GM12878 (cell line): Measurements from ENCODE around the gene GALNT6. TPM values are rescaled to one million over a fixed set of nuclear protein-coding genes. Genes with fewer than 3 reads are reported as not detected.

ENCODE experiments used
- ATAC-seq: fragments of 200-7000 bp; cut with Tn5 transposase; 3 replicates; pipeline ENCODE4 v1.9.1; 2020; ENCODE audit warnings: mild to moderate bottlenecking, moderate library complexity
- BruUV-seq: library from RNA; stranded (reverse); fragments of 400-500 nt; replicated peaks from 2 replicates; lab custom pipeline; 2021; lab: Mats Ljungman, UMichigan
- CTCF ChIA-PET: fragments of 300-600 bp; sonication (Branson Sonifier 250); formaldehyde crosslinking; extraction: SDS; loops from one replicate; lab custom pipeline; 2021; ENCODE audit warnings: inconsistent platforms; lab: Yijun Ruan, JAX
- POLR2A ChIA-PET: fragments of 350-600 bp; formaldehyde crosslinking; extraction: SDS; loops from one replicate; lab custom pipeline; 2021; ENCODE audit warnings: inconsistent platforms; lab: Charles Lee
- RAD21 ChIA-PET: fragments of 300-600 bp; sonication (Branson Sonifier 250); formaldehyde crosslinking; loops from one replicate; lab custom pipeline; 2023; ENCODE audit warnings: antibody characterized with exemption; ENCODE audit not compliant: unreplicated experiment; lab: Charles Lee
- SMC1A ChIA-PET: fragments of 300-600 bp; sonication (Branson Sonifier 250); formaldehyde crosslinking; loops from one replicate; lab custom pipeline; 2023; ENCODE audit not compliant: unreplicated experiment, uncharacterized antibody; lab: Charles Lee
- DNase-seq: peaks from one replicate; pipeline ENCODE4 v3.0.0-alpha.2; 2011; ENCODE audit warnings: low read depth, low spot score
- FAIRE-seq: peaks from 3 replicates; lab custom pipeline; 2011; peaks lifted over from hg19 to GRCh38; lab: Jason Lieb, UNC
- H2AFZ ChIP-seq: 2 replicates; pipeline ENCODE4 v1.6.0; 2011; ENCODE audit warnings: low read depth, low read length, control low read depth; ENCODE audit not compliant: control insufficient read depth
- H3K27ac ChIP-seq: 2 replicates; pipeline ENCODE4 v1.5.1; 2011; ENCODE audit warnings: control low read depth; ENCODE audit not compliant: control insufficient read depth, insufficient read depth
- H3K27me3 ChIP-seq, 2 experiments: replicated peaks in 1 of 2; 2 replicates each; pipeline versions ENCODE4 v1.6.0 to v1.6.1; 2011; ENCODE audit warnings: low read length in 1 of 2; ENCODE audit not compliant: control insufficient read depth in 2 of 2, insufficient read depth in 2 of 2
- H3K36me3 ChIP-seq, 2 experiments: 2 replicates each; pipeline ENCODE4 v1.5.1; 2011; ENCODE audit warnings: low read length in 1 of 2; ENCODE audit not compliant: control insufficient read depth in 2 of 2, insufficient read depth in 2 of 2
- H3K4me1 ChIP-seq: 2 replicates; pipeline ENCODE4 v1.6.1; 2011; ENCODE audit warnings: mild to moderate bottlenecking, low read length, moderate library complexity, mixed read lengths; ENCODE audit not compliant: control insufficient read depth, insufficient read depth
- H3K4me2 ChIP-seq: 2 replicates; pipeline ENCODE4 v1.6.0; 2011; ENCODE audit warnings: control low read depth; ENCODE audit not compliant: control insufficient read depth, insufficient read depth
- H3K4me3 ChIP-seq: fragments of 200-600 bp; sonication (generic); 2 replicates; pipeline ENCODE4 v1.5.1; 2016
- H3K79me2 ChIP-seq: 2 replicates; pipeline ENCODE4 v1.6.0; 2011; ENCODE audit warnings: low read length; ENCODE audit not compliant: control insufficient read depth, insufficient read depth
- H3K9ac ChIP-seq: 2 replicates; pipeline ENCODE4 v1.8.0; 2011; ENCODE audit warnings: low read length, control low read depth, mixed read lengths; ENCODE audit not compliant: control insufficient read depth, insufficient read depth
- H3K9me3 ChIP-seq: replicated peaks from 3 replicates; pipeline ENCODE4 v1.5.1; 2011; ENCODE audit warnings: mild to moderate bottlenecking, low read length; ENCODE audit not compliant: control insufficient read depth, insufficient read depth
- H4K20me1 ChIP-seq: 2 replicates; pipeline ENCODE4 v1.6.0; 2011; ENCODE audit not compliant: control insufficient read depth, insufficient read depth
- CHD4 ChIP-seq: fragments of 200-600 bp; sonication (generic); IDR thresholded peaks from 2 replicates; pipeline ENCODE4 v1.6.1; 2016; ENCODE audit warnings: mild to moderate bottlenecking
- FOS ChIP-seq: IDR thresholded peaks from 3 replicates; pipeline ENCODE4 v1.6.1; 2011; ENCODE audit warnings: borderline replicate concordance; ENCODE audit not compliant: insufficient read length; ENCODE audit errors: extremely low read depth
- FOXK2 ChIP-seq: fragments of 450-650 bp; IDR thresholded peaks from 2 replicates; pipeline ENCODE4 v1.6.1; 2017; ENCODE audit warnings: mild to moderate bottlenecking, moderate library complexity
- FOXM1 ChIP-seq: IDR thresholded peaks from 2 replicates; pipeline ENCODE4 v1.6.1; 2012; ENCODE audit warnings: low read depth, mild to moderate bottlenecking, inconsistent platforms, low read length, moderate library complexity
- HDAC2 ChIP-seq: fragments of 200-600 bp; sonication (generic); IDR thresholded peaks from 2 replicates; pipeline ENCODE4 v1.6.1; 2017
- KAT2A ChIP-seq: conservative IDR thresholded peaks from 2 replicates; pipeline ENCODE4 v1.6.1; 2011; ENCODE audit warnings: low read depth, low read length; ENCODE audit not compliant: control insufficient read depth
- MYB ChIP-seq: fragments of 150-350 bp; IDR thresholded peaks from 2 replicates; pipeline ENCODE4 v1.6.1; 2014; ENCODE audit warnings: mild to moderate bottlenecking, low read depth, low read length, borderline replicate concordance
- PML ChIP-seq: IDR thresholded peaks from 2 replicates; pipeline ENCODE4 v1.6.1; 2012; ENCODE audit warnings: low read length, inconsistent platforms
- POLR2A ChIP-seq: IDR thresholded peaks from 2 replicates; pipeline ENCODE4 v1.6.1; 2011; ENCODE audit warnings: low read depth, mild to moderate bottlenecking, low read length
- POLR2AphosphoS2 ChIP-seq: IDR thresholded peaks from 2 replicates; pipeline ENCODE4 v1.6.1; 2011; ENCODE audit warnings: low read depth, mild to moderate bottlenecking, low read length, improper control_type of control experiment, moderate library complexity
- POU2F2 ChIP-seq: IDR thresholded peaks from 3 replicates; pipeline ENCODE4 v1.6.1; 2011; ENCODE audit warnings: low read depth, mild to moderate bottlenecking, low read length, borderline replicate concordance
- SIN3A ChIP-seq: IDR thresholded peaks from 2 replicates; pipeline ENCODE4 v1.6.1; 2012; ENCODE audit warnings: low read depth, low read length, improper control_type of control experiment
- STAT1 ChIP-seq: fragments of 450-650 bp; conservative IDR thresholded peaks from 2 replicates; pipeline ENCODE4 v1.6.1; 2014; ENCODE audit warnings: antibody characterized with exemption, mild to moderate bottlenecking
- TCF12 ChIP-seq: IDR thresholded peaks from 2 replicates; pipeline ENCODE4 v1.6.1; 2011; ENCODE audit warnings: low read depth, mild to moderate bottlenecking, low read length
- WRNIP1 ChIP-seq: IDR thresholded peaks from 2 replicates; pipeline ENCODE4 v1.6.1; 2011; ENCODE audit warnings: low read depth, low read length, improper control_type of control experiment, borderline replicate concordance
- YBX1 ChIP-seq: fragments of 450-650 bp; IDR thresholded peaks from 2 replicates; pipeline ENCODE4 v1.6.1; 2016; ENCODE audit warnings: antibody characterized with exemption
- ZBED1 ChIP-seq: IDR thresholded peaks from 2 replicates; pipeline ENCODE4 v1.6.1; 2016; ENCODE audit warnings: borderline replicate concordance
- ZZZ3 ChIP-seq: IDR thresholded peaks from 2 replicates; pipeline ENCODE4 v1.6.1; 2011; ENCODE audit warnings: low read depth; ENCODE audit not compliant: control insufficient read depth, insufficient read length
- WGBS: methylation state at CpG from one replicate; pipeline ENCODE4 v1.1.6; 2016; ENCODE audit warnings: low lambda C conversion rate; ENCODE audit not compliant: insufficient replicate concordance, insufficient coverage; ENCODE audit errors: missing lambda C conversion rate; 5-methylcytosine and 5-hydroxymethylcytosine counted together
- in situ Hi-C: fragments of 300-500 bp; cut with MboI; formaldehyde crosslinking; loops from 9 replicates; pipeline ENCODE4 v1.14.3; 2018; ENCODE audit warnings: mixed read lengths
- intact Hi-C: fragments of 100-400 bp; cut with micrococcal nuclease; formaldehyde crosslinking; loops from one replicate; pipeline ENCODE4 v1.14.2; 2022; ENCODE audit not compliant: unreplicated experiment
- polyA plus RNA-seq, 11 experiments: library from polyadenylated mRNA; depleted of rRNA in 4 of 11; unstranded in 6 of 11; stranded (reverse) in 5 of 11; fragments of >200 nt; fragmentation: Nextera tagmentation in 4 of 11; fragmentation: Illumina TruSeq in 1 of 11; extraction: Ambion mirVana in 4 of 11; extraction: Trizol in 1 of 11; gene quantifications; 1 replicate in 1 of 11; 2 replicates in 10 of 11; pipeline versions ENCODE4 v1.2.1 to v1.2.3, GENCODE V29; 2011 to 2016; ENCODE audit warnings: inconsistent platforms in 2 of 11, missing spikeins in 2 of 11, low read depth in 1 of 11
- total RNA-seq, 4 experiments: library from RNA; depleted of rRNA in 3 of 4; stranded (reverse); fragments of >200 nt in 3 of 4; fragmentation: Illumina TruSeq in 1 of 4; extraction: Trizol in 1 of 4; gene quantifications; 2 replicates each; pipeline versions ENCODE4 v1.2.1 to v1.2.3, GENCODE V29; 2013 to 2021
- TF ChIP-seq, protein P1 (sequence below): IDR thresholded peaks from 2 replicates; pipeline ENCODE4 v1.6.1; 2012; ENCODE audit warnings: low read depth, low read length, improper control_type of control experiment
- TF ChIP-seq, protein P2 (sequence below): fragments of 450-650 bp; IDR thresholded peaks from 2 replicates; pipeline ENCODE4 v1.6.1; 2017; ENCODE audit warnings: mild to moderate bottlenecking
- TF ChIP-seq, protein P3 (sequence below): fragments of 450-650 bp; IDR thresholded peaks from 2 replicates; pipeline ENCODE4 v1.6.1; 2018; ENCODE audit warnings: mild to moderate bottlenecking, low read depth, moderate library complexity; ENCODE audit not compliant: partially characterized antibody

Gene GALNT6
- total and polyA plus RNA-seq, 10 of the 15 experiments (the other 5 are each of a cell fraction or from before 2014, with no cell fraction given), result 6.6 to 40.4 (median 23.7) TPM

DNA sequence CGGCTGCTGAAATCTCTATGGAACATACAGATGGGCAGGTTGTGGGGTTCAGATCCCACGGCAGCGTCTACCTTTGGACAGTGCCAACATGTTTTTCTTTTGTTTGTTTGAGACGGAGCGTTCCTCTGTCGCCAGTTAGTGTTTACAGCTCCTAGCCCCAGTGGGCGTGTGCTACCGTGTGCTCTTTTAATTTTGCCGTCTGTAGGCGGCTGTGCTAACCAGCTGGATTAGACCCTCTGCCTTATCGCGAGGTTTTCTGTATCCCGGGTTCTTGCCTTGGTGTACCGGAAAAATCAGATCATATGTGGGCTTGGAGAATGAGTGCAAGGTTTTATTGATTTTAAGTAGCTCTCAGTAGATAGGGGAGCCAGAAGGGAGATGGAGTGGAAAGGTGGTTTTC, 9.8 kb upstream of the GALNT6 start (continued):
- TF ChIP-seq MYB, result no peak
- TF ChIP-seq POLR2A, result no peak
- TF ChIP-seq ZZZ3, result no peak
- TF ChIP-seq CHD4, result no peak
- TF ChIP-seq ZBED1, result no peak
- TF ChIP-seq FOS, result no peak

DNA sequence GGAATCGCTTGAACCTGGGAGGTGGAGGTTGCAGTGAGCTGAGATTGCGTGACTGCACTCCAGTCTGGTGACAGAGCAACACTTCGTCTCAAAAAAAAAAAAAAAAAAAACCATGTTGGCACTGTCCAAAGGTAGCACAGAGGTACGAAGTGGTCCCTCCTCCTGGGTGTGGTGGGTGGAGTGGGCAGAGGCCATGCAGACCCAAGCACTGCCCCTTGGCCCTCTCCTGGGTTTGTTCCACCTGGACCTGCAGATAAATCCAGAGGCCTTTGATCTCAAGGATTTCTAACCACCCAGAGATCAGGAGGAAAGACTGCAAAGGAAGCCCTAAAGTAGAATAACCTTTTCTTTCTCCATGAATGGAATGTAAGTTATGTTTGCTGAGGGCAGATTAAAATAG, 8.7 kb upstream of the GALNT6 start:
- no peak for FAIRE-seq
- Histone ChIP-seq H3K79me2 (no peaks in the 10 kb centered on the region), H2AFZ (no peak overlapping the region), H3K4me2 (no peak overlapping the region), H3K36me3 (no peaks in the 10 kb centered on the region), H3K9me3 (no peaks in the 10 kb centered on the region), H3K4me1 (peaks cover 14% of the 10 kb centered on the region), H4K20me1 (no peaks in the 10 kb centered on the region), H3K9ac (no peak overlapping the region), H3K4me3 (no peak overlapping the region), H3K27ac (no peak overlapping the region), H3K27me3 (no peaks in the 10 kb centered on the region)
- SMC1A ChIA-PET, result interaction anchor here (1.8 kb wide), 1 partner anchor 16 kb away, joined by 4 read pairs; no protein-coding TSS in a partner anchor
- ATAC-seq, result no peak
- in situ Hi-C loops, result no loop called here
- no peak for DNase-seq
- no TSS peak for BruUV-seq
- CTCF ChIA-PET, result interaction anchor here (0.8 to 0.9 kb wide), 3 partner anchors 20 to 1194 kb away, joined by 3 read pairs; no protein-coding TSS in a partner anchor
- POLR2A ChIA-PET, result interaction anchor here (0.8 kb wide), 1 partner anchor 38 kb away, joined by 3 read pairs; no protein-coding TSS in a partner anchor
- WGBS, result 62% methylated on average over 4 of the region's 4 CpGs
- RAD21 ChIA-PET, result no interaction called here
- intact Hi-C loops, result no loop called here
- no peak for TF ChIP-seq WRNIP1
- TF ChIP-seq, protein P1, sequence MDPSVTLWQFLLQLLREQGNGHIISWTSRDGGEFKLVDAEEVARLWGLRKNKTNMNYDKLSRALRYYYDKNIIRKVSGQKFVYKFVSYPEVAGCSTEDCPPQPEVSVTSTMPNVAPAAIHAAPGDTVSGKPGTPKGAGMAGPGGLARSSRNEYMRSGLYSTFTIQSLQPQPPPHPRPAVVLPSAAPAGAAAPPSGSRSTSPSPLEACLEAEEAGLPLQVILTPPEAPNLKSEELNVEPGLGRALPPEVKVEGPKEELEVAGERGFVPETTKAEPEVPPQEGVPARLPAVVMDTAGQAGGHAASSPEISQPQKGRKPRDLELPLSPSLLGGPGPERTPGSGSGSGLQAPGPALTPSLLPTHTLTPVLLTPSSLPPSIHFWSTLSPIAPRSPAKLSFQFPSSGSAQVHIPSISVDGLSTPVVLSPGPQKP, result no peak
- TF ChIP-seq, protein P2, sequence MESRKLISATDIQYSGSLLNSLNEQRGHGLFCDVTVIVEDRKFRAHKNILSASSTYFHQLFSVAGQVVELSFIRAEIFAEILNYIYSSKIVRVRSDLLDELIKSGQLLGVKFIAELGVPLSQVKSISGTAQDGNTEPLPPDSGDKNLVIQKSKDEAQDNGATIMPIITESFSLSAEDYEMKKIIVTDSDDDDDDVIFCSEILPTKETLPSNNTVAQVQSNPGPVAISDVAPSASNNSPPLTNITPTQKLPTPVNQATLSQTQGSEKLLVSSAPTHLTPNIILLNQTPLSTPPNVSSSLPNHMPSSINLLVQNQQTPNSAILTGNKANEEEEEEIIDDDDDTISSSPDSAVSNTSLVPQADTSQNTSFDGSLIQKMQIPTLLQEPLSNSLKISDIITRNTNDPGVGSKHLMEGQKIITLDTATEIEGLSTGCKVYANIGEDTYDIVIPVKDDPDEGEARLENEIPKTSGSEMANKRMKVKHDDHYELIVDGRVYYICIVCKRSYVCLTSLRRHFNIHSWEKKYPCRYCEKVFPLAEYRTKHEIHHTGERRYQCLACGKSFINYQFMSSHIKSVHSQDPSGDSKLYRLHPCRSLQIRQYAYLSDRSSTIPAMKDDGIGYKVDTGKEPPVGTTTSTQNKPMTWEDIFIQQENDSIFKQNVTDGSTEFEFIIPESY, result no peak
- no peak for TF ChIP-seq POLR2AphosphoS2
- no peak for TF ChIP-seq STAT1
- no peak for TF ChIP-seq HDAC2
- TF ChIP-seq PML, result no peak
- TF ChIP-seq KAT2A, result no peak
- no peak for TF ChIP-seq SIN3A
- no peak for TF ChIP-seq POU2F2
- TF ChIP-seq FOXM1, result no peak
- TF ChIP-seq TCF12, result no peak
- TF ChIP-seq YBX1, result no peak
- no peak for TF ChIP-seq FOXK2
- TF ChIP-seq, protein P3, sequence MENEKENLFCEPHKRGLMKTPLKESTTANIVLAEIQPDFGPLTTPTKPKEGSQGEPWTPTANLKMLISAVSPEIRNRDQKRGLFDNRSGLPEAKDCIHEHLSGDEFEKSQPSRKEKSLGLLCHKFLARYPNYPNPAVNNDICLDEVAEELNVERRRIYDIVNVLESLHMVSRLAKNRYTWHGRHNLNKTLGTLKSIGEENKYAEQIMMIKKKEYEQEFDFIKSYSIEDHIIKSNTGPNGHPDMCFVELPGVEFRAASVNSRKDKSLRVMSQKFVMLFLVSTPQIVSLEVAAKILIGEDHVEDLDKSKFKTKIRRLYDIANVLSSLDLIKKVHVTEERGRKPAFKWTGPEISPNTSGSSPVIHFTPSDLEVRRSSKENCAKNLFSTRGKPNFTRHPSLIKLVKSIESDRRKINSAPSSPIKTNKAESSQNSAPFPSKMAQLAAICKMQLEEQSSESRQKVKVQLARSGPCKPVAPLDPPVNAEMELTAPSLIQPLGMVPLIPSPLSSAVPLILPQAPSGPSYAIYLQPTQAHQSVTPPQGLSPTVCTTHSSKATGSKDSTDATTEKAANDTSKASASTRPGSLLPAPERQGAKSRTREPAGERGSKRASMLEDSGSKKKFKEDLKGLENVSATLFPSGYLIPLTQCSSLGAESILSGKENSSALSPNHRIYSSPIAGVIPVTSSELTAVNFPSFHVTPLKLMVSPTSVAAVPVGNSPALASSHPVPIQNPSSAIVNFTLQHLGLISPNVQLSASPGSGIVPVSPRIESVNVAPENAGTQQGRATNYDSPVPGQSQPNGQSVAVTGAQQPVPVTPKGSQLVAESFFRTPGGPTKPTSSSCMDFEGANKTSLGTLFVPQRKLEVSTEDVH, result no peak
